ENCODE results near the gene AQP9. TPM values are rescaled to one million over a fixed set of nuclear protein-coding genes. Genes with fewer than 3 reads are reported as not detected.

AQP9 gene
- total RNA-seq, 1 experiment from 2014 or later = not detected

DNA sequence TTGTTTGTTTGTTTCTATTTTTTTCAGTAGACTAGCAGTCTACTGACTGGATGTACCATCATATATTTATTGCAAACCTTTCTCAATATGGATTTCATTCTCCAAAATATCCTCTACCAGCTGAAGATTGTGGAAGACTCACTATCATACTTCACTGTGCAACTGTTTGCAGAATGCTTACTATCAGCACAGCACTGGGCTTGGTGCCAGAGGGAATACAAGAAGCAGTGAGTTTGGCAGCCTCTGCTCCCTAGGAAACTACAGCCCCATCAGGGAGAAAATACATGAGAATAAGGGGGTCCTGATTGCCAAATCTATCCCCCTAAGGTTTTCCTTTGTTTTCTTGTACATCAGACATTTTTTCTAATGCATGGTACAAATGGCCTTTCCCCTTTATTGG is 27.5 kb downstream of the AQP9 start:
- no peak overlapping the region for H3K4me3 ChIP-seq (ENCODE audit: low read depth, low read length, poor library complexity, severe bottlenecking)
- BruUV-seq (replicated peaks) = no TSS peak
- ChIA-PET POLR2A (ENCODE audit: low non-redundant PET) (no interaction called here), CTCF (no interaction called here)
- no peaks in the 10 kb centered on the region for H3K9me3 ChIP-seq (ENCODE audit: low read depth, low read length, poor library complexity, severe bottlenecking)
- TF ChIP-seq EZH2 (IDR thresholded peaks at IDR 0.05; ENCODE audit: borderline replicate concordance, low read depth, low read length, poor library complexity, severe bottlenecking) = no peak
- H3K36me3 ChIP-seq (ENCODE audit: insufficient read depth, low read length, poor library complexity, severe bottlenecking) = no peaks in the 10 kb centered on the region
- DNase-seq (ENCODE audit: low spot score) = no peak
- H3K4me1 ChIP-seq (ENCODE audit: insufficient read depth, low read length, poor library complexity, severe bottlenecking) = no peaks in the 10 kb centered on the region
- H3K27me3 ChIP-seq (replicated peaks; ENCODE audit: insufficient read depth, low read depth, low read length, poor library complexity) = peaks cover 7% of the 10 kb centered on the region
- intact Hi-C loops (cut with micrococcal nuclease; ENCODE audit: unreplicated experiment) = no loop called here
- no peak overlapping the region for H3K27ac ChIP-seq (ENCODE audit: low read depth, low read length, poor library complexity, severe bottlenecking)

DNA sequence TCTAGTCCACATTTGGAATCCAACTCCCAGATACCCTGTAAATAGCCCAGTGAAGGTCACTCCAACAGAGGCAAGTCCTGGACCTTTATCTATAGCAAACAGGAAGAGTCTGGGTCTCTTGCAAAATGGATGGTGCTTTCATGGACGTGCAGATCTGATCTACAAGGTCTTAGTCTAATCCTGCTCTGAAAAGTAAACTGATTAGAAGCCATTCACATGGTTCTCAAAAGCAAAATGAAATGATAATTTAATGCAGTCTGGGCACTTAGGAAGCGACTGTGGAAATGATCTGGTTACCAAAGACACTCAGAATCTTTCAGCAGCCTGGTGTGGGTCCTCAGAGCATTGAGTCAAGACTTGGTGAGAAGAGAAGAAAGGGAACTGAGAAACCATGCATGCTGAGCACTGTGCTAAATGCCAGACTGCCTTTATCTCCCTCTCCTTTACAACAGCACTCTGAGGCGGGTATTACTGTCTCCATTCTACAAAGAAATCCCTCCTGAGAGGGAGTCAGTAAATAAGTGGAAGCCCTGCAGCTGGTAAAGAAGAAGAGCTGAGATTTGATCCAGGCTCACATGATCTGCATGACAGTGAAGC is 29.0 kb downstream of the AQP9 start:
- no TSS peak for BruUV-seq (replicated peaks)

DNA sequence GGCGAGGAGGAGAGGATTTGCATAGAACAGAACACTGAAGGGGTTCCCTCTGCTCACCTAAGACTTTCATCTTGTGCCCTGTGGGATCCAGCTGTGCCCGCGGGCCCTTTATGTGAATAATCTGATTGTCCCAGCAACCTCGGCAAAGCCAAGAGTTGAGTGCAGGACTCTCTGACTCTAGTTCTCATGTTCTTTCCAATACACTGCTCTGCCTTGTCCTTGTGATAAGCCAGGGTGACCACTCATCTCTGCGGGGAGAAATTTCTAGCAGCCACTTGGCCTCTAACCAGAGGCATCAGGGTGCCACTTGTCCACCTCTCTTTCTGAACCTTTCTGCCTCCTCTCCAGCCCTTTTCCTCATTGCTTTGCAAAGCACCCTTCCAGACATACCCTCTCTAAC is 31.8 kb downstream of the AQP9 start:
- ChIA-PET POLR2A (ENCODE audit: low non-redundant PET) (no interaction called here), CTCF (no interaction called here)
- H3K4me3 ChIP-seq (ENCODE audit: low read depth, low read length, poor library complexity, severe bottlenecking) = no peak overlapping the region
- no peak for DNase-seq (ENCODE audit: low spot score)
- H3K27me3 ChIP-seq (replicated peaks; ENCODE audit: insufficient read depth, low read depth, low read length, poor library complexity) = no peaks in the 10 kb centered on the region
- TF ChIP-seq, protein P1, sequence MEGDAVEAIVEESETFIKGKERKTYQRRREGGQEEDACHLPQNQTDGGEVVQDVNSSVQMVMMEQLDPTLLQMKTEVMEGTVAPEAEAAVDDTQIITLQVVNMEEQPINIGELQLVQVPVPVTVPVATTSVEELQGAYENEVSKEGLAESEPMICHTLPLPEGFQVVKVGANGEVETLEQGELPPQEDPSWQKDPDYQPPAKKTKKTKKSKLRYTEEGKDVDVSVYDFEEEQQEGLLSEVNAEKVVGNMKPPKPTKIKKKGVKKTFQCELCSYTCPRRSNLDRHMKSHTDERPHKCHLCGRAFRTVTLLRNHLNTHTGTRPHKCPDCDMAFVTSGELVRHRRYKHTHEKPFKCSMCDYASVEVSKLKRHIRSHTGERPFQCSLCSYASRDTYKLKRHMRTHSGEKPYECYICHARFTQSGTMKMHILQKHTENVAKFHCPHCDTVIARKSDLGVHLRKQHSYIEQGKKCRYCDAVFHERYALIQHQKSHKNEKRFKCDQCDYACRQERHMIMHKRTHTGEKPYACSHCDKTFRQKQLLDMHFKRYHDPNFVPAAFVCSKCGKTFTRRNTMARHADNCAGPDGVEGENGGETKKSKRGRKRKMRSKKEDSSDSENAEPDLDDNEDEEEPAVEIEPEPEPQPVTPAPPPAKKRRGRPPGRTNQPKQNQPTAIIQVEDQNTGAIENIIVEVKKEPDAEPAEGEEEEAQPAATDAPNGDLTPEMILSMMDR (conservative IDR thresholded peaks at IDR 0.05; ENCODE audit: low read depth, low read length) = no peak
- no peak for TF ChIP-seq EZH2 (IDR thresholded peaks at IDR 0.05; ENCODE audit: borderline replicate concordance, low read depth, low read length, poor library complexity, severe bottlenecking)
- intact Hi-C loops (cut with micrococcal nuclease; ENCODE audit: unreplicated experiment) = no loop called here
- no peaks in the 10 kb centered on the region for H3K9me3 ChIP-seq (ENCODE audit: low read depth, low read length, poor library complexity, severe bottlenecking)
- BruUV-seq (replicated peaks) = no TSS peak
- H3K36me3 ChIP-seq (ENCODE audit: insufficient read depth, low read length, poor library complexity, severe bottlenecking) = no peaks in the 10 kb centered on the region
- H3K27ac ChIP-seq (ENCODE audit: low read depth, low read length, poor library complexity, severe bottlenecking) = no peak overlapping the region
- H3K4me1 ChIP-seq (ENCODE audit: insufficient read depth, low read length, poor library complexity, severe bottlenecking) = no peaks in the 10 kb centered on the region

More for the DNA sequence above, 29.0 kb downstream of the AQP9 start:
- H3K4me3 ChIP-seq (ENCODE audit: low read depth, low read length, poor library complexity, severe bottlenecking) = no peak overlapping the region
- DNase-seq (ENCODE audit: low spot score) = no peak
- H3K9me3 ChIP-seq (ENCODE audit: low read depth, low read length, poor library complexity, severe bottlenecking) = no peaks in the 10 kb centered on the region
- H3K4me1 ChIP-seq (ENCODE audit: insufficient read depth, low read length, poor library complexity, severe bottlenecking) = no peaks in the 10 kb centered on the region
- intact Hi-C loops (cut with micrococcal nuclease; ENCODE audit: unreplicated experiment) = no loop called here
- no peaks in the 10 kb centered on the region for H3K36me3 ChIP-seq (ENCODE audit: insufficient read depth, low read length, poor library complexity, severe bottlenecking)
- no peaks in the 10 kb centered on the region for H3K27me3 ChIP-seq (replicated peaks; ENCODE audit: insufficient read depth, low read depth, low read length, poor library complexity)
- TF ChIP-seq EZH2 (IDR thresholded peaks at IDR 0.05; ENCODE audit: borderline replicate concordance, low read depth, low read length, poor library complexity, severe bottlenecking) = no peak
- TF ChIP-seq, protein P1 (conservative IDR thresholded peaks at IDR 0.05; ENCODE audit: low read depth, low read length) = no peak
- ChIA-PET CTCF (no interaction called here), POLR2A (ENCODE audit: low non-redundant PET) (no interaction called here)
- H3K27ac ChIP-seq (ENCODE audit: low read depth, low read length, poor library complexity, severe bottlenecking) = no peak overlapping the region

DNA sequence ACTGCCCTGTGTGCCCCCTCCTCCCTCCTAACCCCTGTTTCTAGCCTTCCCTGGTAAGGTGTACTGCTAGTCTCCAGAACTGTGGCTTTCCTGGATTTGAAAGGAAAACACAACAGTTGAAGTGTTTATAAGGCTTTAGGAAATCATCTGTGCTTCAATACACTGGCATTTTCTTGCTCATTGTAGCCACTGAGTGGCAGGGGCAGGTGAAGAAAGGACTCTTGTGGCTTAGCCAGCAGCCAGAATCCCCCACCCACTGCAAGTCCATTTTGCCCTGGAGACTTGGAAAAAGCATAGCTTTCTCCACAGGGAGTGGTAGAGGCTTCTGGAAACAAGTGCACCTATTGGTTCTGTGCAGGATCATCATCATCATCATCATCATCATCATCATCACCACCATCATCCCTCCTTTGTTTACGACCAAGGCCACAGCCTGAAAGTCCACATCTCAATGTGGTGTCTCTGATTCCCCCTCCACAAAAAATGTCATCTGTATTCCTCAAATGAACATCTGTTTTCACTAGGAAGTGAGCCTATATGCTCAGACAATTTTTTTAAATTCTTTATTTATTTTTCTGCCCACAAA is 33.4 kb downstream of the AQP9 start:
- no peaks in the 10 kb centered on the region for H3K4me1 ChIP-seq (ENCODE audit: insufficient read depth, low read length, poor library complexity, severe bottlenecking)
- ChIA-PET POLR2A (ENCODE audit: low non-redundant PET) (no interaction called here), CTCF (no interaction called here)
- no peak overlapping the region for H3K4me3 ChIP-seq (ENCODE audit: low read depth, low read length, poor library complexity, severe bottlenecking)
- no TSS peak for BruUV-seq (replicated peaks)
- no peak overlapping the region for H3K27ac ChIP-seq (ENCODE audit: low read depth, low read length, poor library complexity, severe bottlenecking)
- H3K9me3 ChIP-seq (ENCODE audit: low read depth, low read length, poor library complexity, severe bottlenecking) = no peaks in the 10 kb centered on the region
- TF ChIP-seq, protein P1 (conservative IDR thresholded peaks at IDR 0.05; ENCODE audit: low read depth, low read length) = no peak
- no peak for TF ChIP-seq EZH2 (IDR thresholded peaks at IDR 0.05; ENCODE audit: borderline replicate concordance, low read depth, low read length, poor library complexity, severe bottlenecking)
- no peaks in the 10 kb centered on the region for H3K27me3 ChIP-seq (replicated peaks; ENCODE audit: insufficient read depth, low read depth, low read length, poor library complexity)
- intact Hi-C loops (cut with micrococcal nuclease; ENCODE audit: unreplicated experiment) = no loop called here
- no peak for DNase-seq (ENCODE audit: low spot score)
- no peaks in the 10 kb centered on the region for H3K36me3 ChIP-seq (ENCODE audit: insufficient read depth, low read length, poor library complexity, severe bottlenecking)
